IPS-18c (cell line): Measurements from ENCODE around the gene RECQL.
"Not testable (repeated sequence)": the region's sequence is repeated elsewhere in the genome, so short reads cannot be mapped to it uniquely, and the experiment has no call there.

Experiments used
- H3K4me3 ChIP-seq: 2 replicates; pipeline ENCODE4 v1.7.0; 2013; ENCODE audit warnings: low read depth, mild to moderate bottlenecking, low read length, moderate library complexity; ENCODE audit not compliant: insufficient read depth
- H3K9me3 ChIP-seq: one replicate; pipeline ENCODE4 v1.6.1; 2013; ENCODE audit warnings: mild to moderate bottlenecking, low read length, moderate library complexity; ENCODE audit not compliant: control insufficient read depth, insufficient read depth

RECQL gene

GRCh38 chr12:21456291-21456780, 45.1 kb downstream of the RECQL start:
- Histone ChIP-seq H3K9me3 (no peaks in the 10 kb centered on the region), H3K4me3 (no peak overlapping the region)

GRCh38 chr12:21453312-21453852, 48.1 kb downstream of the RECQL start:
- Histone ChIP-seq H3K4me3 (no peak overlapping the region), H3K9me3 (no peaks in the 10 kb centered on the region)

GRCh38 chr12:21451529-21451928, 49.9 kb downstream of the RECQL start:
- Histone ChIP-seq H3K9me3 (no peaks in the 10 kb centered on the region), H3K4me3 (no peak overlapping the region)

GRCh38 chr12:21444193-21445146, 57.0 kb downstream of the RECQL start:
- H3K9me3 ChIP-seq = no peaks in the 10 kb centered on the region
- H3K4me3 ChIP-seq = no peak overlapping the region

GRCh38 chr12:21439347-21439746, 62.1 kb downstream of the RECQL start:
- no peak overlapping the region for H3K4me3 ChIP-seq

GRCh38 chr12:21438643-21439042, 62.8 kb downstream of the RECQL start:
- no peaks in the 10 kb centered on the region for H3K9me3 ChIP-seq
- no peak overlapping the region for H3K4me3 ChIP-seq

More at GRCh38 chr12:21439347-21439746, 62.1 kb downstream of the RECQL start:
- H3K9me3 ChIP-seq = no peaks in the 10 kb centered on the region

GRCh38 chr12:21434699-21435098, 66.7 kb downstream of the RECQL start:
- Histone ChIP-seq H3K9me3 (no peaks in the 10 kb centered on the region), H3K4me3 (no peak overlapping the region)

- no peak overlapping the region for H3K4me3 ChIP-seq
- H3K9me3 ChIP-seq = no peaks in the 10 kb centered on the region
Measured at GRCh38 chr12:21433525-21433924, 67.9 kb downstream of the RECQL start.

GRCh38 chr12:21429994-21430393, 71.4 kb downstream of the RECQL start:
- Histone ChIP-seq H3K9me3 (no peaks in the 10 kb centered on the region), H3K4me3 (no peak overlapping the region)

GRCh38 chr12:21428241-21428640, 73.2 kb downstream of the RECQL start:
- Histone ChIP-seq H3K9me3 (no peaks in the 10 kb centered on the region), H3K4me3 (no peak overlapping the region)

GRCh38 chr12:21419009-21419699, 82.3 kb downstream of the RECQL start:
- H3K9me3 ChIP-seq = not testable (repeated sequence)
- H3K4me3 ChIP-seq = peak overlapping the region; percentile 31; the same call in 1 of the 2 replicates
